GM12801 (cell line): ENCODE measurements around the gene CLDN24.

Experiments
- CTCF ChIP-seq: IDR thresholded peaks from one replicate; pipeline ENCODE4 v1.5.1; 2011; ENCODE audit warnings: control low read depth; ENCODE audit not compliant: insufficient read length; ENCODE audit errors: extremely low read depth

The CLDN24 gene

GRCh38 chr4:183333983-183334382 lies 11.8 kb upstream of the CLDN24 start:
- no peak for TF ChIP-seq CTCF

- no peak for TF ChIP-seq CTCF
These were observed 11.0 kb upstream of the CLDN24 start for GRCh38 chr4:183333202-183333601.

- no peak for TF ChIP-seq CTCF
These were observed 10.2 kb upstream of the CLDN24 start for GRCh38 chr4:183332447-183332846.

DNA sequence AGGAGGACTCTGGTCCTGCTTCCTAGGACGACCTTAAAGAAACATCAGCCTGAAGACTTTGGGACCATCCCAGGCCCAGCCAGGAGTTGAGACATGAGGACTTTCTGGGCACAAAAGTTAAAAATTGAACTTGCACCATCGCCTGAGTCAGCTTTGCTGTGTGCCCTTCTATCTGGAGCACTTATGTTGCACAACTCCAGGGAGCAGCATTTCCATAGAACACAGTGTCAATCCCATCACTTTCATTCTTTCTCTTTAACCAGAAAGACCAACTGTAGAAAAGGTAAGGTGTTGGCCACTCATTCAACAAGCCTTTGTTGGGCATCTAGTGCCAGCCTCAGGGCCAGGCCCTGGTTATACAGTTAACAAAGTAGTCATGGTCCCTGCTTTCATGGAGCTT lies 8.6 kb upstream of the CLDN24 start:
- no peak for TF ChIP-seq CTCF

DNA sequence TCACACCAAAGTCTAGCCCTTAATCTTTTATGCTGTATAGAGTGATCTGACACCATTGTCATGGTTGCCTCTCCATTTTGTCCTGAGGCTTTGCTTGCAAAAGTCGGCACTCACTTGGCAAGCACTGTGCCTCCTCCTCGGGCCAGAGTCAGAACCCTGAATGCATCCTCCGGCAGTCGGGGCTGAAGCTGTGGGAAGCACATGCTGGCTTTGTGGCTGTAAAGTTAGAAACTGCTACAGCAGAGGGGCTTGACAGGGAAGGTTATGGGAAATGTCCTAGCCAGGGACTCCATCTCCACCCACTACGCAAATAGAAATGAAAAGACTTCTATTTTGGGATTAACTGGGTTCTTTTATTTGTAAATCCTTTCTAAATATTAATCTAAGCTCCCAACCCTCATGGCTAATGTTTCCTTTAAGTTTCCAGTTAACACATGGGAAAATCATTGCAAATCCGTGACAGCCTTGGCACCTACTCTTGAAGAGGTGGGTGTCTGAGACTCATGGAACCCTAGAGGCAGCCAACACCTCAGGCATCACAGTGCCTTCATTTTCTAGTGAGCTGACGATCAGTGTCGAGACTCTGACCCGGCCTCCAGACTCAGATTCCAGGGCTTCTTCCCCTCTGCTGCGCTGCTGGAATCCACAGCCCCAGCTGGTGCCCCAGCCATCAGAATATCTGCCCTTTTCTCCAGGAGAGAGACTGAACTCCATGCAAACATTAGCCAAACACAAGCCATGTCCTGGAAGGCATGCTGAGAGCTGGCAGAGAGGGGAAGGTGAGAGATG lies 7.9 kb upstream of the CLDN24 start:
- no peak for TF ChIP-seq CTCF

DNA sequence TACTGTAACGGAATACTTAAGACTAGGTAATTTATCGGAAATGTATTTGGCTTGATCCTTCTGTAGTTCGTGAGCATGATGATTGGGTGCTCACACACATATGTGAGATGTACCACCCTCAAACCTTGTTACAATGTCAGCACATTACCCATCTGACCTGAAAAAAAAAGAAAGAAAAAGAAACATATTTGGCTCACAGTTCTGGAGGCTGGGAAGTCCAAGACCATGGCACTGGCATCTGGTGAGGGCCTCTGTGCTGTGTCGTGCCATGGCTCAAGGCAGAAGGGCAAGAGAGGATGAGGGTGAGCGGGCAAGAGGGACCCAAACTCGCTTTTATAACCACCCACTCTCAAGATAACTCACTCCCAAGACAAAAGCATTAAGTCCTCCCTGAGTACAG lies 7.0 kb upstream of the CLDN24 start:
- TF ChIP-seq CTCF = no peak

DNA sequence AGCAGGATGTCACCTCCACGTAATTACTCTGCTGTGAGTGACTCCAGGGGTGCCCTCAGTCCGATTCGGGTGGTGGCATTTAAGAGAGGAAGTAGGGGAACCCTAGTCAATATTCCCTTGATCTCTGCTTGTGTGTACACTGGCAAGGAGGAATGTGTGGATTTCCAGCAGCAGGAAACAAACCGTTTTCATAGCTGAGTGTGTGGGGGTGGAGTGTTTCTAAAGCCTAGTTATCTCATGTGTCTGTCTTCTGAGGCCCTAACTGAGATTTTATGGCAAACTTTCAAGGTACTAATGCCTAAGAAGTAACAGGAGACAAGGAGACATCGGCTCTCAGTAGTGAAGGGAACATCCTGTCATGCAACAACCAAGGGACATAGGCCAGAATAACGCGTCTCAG lies 6.6 kb upstream of the CLDN24 start:
- TF ChIP-seq CTCF = no peak

DNA sequence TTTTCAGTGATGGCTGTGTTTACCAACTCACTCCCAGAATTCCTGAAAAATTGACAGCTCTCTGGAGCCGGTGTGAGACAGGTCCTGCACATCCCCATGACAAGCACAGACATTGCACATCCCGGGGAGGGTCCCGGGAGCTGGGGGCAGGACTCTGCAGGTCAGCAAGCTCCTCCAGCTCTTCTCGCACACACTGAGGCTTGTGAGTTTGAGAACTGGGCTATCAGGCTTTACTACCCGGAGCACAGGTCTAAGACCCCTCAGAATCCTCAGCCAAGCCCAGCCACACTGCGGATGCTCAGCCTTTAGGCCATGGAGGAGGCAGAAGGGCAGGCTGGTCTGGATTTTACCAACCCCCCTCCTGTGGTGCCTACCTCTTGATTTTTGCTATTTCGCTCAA lies 5.6 kb upstream of the CLDN24 start:
- TF ChIP-seq CTCF = no peak
